Stimulated activated CD8-positive, alpha-beta memory T cell treated with anti-CD3 and anti-CD28 coated beads, Interleukin-12 subunit alpha, Interleukin-12 subunit beta, amount 100 ng/mL, for 4 hours (primary cell): Measurements from ENCODE around the gene CHST11.

Experiments
- DNase-seq: peaks from one replicate; pipeline ENCODE4 v3.0.0-alpha.2; 2020; ENCODE audit warnings: low read depth

The CHST11 gene

DNA sequence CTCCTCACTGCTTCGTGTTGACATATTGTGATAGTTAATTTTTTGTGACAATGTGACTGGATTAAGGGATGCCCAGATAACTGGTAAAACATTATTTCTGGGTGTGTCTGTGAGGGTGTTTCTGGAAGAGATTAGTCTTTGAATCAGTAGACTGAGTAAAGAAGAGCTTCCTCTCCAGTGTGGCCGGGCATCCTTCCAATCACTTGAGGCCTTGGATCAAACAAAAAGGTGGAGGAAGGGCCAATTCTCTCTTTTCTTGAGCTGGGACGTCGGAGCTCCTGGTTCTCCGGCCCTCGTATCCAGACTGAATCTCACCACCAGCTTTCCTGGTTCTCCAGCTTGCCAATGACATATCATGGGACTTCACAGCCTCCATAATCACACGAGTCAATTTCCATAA is 240.4 kb downstream of the CHST11 start:
- no peak for DNase-seq

DNA sequence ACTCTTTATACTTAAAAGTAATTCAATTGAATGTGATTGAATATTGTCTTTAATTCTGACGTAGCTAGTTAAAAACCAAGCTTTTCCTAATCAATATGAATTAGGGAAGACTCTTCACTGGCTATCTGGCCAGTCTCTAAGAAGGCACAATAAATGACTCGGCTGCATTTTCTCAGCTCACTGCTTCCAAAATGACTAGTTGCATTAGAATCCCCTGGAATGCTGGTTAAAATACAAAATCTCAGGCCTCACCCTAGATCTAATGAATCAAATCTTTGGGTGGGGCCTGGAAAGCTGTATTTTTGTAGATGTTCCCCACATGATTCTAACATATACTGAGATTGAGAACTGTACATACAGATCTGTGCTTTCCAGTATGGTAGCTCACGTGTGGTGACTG is 242.1 kb downstream of the CHST11 start:
- no peak for DNase-seq

DNA sequence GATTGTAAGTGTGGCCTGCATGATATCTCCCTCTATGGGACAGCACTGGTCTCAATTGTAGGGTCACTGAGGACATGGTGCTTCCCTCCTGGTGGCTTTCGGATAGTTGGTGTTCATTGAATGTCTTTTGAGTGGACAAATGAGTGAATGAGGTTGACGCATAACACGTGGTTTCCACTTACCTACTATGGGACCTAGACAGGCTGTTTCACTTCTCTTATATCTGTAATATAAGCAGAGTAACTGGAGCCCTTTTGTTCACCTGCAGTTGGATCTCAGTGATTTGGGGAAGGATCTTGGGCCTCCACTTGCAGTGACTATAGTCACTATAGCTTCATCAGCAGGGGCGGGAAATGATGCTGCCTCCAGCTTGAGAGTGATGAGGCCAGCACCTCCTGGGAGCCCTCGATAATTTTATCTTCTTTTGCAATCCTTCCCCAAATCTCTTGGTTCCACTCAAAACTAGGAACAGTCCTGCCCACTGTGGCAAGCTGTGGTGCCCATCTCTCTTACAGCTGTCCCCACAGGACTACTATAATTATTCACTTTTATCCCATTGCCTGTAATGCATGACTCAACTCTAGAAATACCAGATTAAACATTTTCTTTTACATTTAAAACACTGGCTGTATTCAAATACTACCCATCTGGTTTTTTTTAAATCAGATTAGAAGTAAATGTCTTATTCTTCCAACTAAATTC is 242.9 kb downstream of the CHST11 start:
- DNase-seq: no peak

DNA sequence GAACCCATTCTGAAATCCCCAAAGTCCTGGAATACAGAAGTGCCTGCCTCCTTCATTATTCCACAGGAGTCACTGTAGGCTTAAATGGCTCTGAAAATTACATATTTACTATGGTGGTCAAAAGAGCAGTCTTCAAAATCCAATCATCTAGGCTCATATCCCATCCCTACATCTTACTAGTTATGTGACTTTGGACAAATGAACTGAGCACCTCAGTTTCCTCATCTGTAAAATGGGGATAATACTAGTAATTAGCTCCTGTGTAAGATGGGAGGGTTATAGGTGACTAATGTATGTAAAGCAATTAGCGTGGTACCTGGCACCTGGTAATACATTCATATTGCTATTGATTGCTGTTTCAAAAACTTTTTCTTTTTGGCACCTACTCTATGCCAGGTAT is 243.6 kb downstream of the CHST11 start:
- no peak for DNase-seq

DNA sequence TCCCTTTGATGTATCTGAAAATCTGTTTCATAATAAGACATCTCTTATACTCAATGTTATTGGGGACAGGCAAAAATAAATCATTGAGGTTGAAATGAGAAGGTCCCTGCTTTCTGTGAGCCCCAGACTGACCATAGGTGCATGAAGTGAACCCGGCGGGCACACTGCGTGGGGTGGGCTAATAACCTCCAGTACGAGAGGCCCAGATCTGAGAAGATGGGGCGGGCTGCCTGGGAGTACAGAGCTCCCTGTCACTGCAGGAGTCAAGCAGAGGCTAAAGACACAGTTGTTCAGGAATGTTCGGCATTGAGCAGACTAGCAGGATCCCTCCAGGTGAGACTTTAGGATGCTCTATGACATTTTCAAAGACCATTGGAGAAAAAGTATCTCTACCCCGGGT is 244.6 kb downstream of the CHST11 start:
- DNase-seq: no peak

DNA sequence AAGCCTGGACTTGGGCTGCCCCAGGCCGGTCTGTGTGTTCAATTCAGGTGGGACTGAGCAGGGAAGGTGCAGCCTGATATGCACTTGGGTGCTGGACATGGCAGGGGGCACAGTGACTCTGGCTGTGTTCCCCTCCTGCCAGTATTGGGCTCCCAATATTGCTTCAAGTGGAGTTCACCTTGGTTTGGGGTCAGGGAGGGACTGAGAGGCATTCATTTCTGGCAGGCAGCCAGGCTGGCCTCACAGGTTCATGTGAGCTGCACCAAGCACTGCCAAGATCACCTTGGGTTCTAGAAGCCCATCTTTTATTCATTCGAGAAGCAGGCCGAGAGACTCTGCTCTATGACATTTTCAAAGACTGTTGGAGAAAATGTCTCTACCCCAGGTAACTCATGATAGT is 245.0 kb downstream of the CHST11 start:
- DNase-seq: no peak

DNA sequence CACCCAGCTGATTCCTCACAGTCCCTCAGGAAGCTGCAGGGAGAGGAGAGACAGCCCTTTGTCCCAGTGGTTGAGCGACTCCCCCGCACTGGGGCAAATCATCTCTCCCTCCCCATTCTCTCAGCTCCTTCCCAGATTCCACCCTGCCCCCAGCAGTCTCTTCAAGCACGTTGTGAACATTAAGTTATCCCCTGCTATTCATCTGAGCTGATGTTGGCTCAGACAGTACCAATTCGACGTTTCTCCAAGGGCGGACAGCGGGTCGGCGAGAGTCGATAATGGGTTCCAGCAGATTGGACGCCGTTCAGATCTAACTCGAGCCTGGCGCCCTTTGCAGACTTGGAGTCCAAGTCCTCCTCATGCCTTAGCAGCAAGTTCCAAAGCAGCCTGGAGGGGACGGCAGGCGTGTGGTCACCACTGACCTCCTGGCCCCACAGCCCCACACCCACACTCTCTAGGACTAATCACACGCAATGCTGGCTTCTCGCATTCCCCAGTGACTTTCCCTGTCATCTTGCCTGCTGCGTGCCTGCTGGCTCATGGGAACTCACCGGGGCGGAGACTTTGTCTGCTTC is 245.9 kb downstream of the CHST11 start:
- DNase-seq: no peak

DNA sequence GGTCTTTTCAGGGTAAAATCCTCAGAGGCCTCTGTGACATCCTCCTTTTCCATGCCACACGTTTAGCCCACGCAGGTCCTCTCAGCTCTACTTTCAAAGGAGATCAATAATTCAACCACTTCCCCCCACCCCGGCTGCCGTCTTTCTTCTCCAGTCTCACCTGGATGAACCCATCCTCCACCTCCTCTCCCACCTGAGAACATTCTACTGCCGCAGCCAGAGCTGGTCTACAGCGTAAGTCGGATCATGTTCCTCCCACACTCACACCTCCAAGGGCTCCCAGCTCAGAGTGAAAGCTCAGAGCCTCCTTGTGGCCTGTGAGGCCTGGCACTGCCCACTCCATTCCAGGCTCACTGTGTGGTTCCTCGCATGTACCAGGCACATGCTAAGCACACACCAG is 246.6 kb downstream of the CHST11 start:
- DNase-seq: no peak

DNA sequence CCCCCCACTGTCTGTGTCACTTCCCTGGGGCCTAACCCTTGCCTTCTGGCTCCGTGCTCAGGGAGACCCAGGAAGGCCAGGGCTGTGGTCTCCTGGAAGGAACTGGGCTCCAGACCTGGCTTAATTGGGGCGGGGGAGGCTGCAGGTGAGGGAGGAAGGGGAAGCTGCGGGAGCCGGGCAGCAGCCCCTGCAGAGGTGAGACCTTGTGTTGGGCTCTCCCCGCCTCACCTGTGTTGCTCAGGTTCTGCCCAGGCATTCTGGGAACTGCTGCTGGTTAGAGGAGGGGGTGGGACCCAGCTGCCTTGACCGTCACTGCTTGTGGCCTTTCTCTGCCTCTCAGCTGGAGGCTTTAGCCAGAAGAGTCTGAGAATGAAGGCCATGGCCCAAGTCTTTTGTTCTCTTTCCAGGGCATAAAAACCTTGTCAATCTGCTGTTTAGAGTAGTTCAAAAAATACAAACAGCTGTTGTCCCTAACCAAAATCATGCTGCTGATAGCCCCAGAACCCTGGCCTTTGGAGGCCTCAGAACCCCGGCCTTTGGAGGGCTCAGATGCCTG is 247.6 kb downstream of the CHST11 start:
- no peak for DNase-seq

DNA sequence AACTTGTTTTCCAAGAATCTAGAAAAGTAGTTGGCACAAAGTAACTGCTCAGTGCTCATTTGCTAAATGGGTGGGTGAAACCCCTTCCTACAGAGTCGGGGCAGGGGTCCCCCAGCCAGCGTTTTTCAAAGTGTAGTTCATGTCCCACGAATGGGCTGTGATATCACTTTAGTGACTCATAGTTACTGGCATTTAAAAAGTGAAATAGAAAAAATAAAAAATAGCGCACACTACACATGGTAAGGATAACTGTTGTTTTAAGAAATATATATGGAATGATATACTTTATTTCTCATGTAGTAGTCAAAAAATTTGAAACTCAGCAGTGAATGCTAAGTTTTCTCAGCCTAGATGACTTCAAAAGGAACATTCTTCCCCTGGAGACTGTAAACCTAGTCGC is 250.4 kb downstream of the CHST11 start:
- DNase-seq: no peak

DNA sequence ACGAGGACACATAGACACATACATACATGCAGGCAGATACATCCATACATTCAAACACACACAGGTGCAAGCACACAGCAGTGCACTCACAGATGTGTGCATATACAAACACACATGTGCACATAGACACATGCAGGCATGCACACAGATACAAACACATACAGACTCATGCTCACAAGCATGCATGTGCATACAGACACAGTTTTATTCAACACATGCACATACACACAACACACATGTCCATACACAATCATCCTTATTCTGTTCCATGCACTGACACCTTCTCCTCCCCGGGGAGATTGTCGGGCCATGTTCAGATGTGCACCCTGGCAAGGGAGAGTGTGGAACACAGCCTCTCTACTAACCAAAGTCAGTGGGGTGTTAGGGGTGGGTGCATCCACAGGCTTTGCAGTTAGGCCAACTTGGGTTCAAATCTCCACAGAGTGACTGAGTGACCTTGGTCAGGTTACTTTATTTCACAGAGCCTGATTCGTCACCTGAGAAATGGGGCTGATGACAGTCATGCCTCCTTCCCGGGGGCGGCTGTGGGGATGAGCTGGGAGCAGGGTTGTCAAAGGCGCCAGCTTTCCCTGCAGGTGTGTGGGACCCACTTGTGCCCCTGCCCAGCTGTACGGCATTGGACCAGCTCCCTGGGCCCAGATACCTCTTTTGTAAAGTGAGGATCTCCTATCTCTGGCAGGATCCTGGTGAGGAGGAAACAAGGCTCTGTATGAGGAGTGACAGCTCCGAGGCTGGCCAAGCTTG is 251.2 kb downstream of the CHST11 start:
- DNase-seq: no peak

DNA sequence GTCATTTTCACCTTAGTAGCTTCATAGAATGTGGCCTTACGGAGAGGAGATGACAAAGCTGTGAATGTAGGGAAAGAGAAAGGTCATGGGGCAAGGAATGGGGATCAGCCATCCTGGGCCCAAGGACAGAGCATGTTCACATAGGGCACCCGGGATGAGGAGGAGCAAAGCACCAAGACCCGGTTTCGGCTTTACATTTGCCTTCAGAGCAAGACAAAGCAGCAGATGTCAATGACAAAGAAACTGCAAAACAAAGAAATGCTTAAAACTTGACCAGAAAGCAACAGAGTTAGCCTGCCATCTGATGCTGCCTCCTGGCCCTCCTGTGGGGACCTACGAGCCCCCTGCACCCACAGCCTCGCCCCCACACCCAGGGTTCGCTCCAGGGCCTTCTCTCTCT is 252.1 kb downstream of the CHST11 start:
- no peak for DNase-seq

DNA sequence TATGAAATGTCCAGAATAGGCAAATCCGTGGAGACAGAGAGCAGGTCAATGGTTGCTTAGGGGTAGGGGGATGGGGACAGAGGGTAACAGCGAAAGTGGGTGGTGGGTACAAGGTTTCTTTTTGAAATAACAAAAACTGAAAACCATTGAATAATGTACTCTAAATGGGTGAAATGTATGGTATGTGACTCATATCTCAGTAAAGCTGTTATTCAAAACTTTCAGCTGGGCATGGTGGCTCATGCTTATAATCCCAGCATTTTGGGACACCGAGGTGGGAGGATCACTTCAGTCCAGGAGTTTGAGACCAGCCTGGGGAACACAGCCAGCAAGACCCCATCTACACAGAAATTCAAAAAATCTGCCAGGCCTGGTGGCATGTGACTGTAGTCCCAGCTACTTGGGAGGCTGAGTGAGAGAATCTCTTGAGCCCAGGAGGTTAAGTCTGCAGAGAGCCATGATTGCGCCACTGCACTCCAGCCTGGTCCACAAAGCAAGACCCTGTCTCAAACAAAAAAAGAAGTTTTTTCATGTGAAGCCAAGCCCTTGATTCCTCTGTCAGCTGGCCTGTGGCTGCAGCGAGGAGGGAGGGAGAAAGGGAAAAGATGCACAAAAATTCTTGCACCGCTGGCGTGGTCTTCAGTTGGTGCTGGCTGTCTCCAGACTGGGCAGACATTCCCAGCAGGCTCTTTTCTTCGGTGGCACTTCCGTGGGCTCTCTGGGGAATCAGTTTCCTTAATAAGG is 253.1 kb downstream of the CHST11 start:
- no peak for DNase-seq

DNA sequence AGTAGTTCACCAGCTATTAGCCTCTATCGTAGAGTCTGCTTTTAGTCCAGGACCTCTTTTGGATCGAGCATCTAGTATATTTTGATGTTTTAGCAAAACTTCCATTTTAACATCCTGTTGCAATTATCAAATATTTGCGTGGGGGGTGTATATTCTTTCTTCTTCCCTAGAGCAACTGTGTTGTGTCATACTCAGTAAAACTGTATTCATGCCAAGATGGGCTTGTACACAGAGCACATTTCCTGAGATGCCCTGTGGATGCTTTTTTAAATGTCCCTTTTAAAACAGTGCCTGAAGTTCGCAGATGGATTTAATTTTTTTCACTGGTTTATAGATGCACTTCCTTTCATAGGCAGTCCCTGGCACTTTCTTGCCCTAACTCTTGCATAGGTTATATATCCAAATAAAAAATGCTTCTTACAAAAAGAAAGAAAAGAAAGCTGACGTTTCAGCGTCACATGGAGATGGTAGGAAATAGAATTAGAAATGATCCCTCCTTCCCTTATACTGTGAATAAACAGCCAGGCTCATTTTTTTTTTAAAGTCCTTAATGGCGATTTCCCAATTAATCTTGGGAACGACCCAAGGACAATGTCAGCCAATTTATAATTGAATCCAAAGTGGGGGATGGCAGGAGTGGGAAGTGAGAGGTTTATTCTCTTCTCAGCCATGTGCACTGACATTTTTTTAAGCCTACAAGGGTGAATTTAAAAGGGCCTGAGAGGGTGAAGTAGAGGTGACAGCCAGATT is 254.4 kb downstream of the CHST11 start:
- DNase-seq: no peak

DNA sequence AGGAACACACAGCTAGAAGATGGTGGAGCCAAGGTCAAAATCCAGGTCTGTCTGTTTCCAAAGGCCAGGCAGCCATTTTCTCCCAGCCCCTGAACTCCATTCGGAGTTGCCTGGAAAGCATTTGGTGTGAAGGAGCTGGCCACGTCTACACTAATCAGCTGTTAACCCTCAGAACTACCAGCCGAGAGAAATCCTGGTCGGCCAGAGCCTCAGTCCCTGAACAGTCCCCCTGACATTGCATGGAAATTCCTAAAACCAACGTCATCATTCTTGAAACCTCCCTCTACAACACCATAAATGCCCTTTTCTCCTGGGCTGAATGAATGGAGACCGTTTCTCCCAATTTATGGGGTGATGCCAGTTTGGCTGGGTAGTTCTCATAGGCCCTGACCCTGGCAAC is 255.7 kb downstream of the CHST11 start:
- DNase-seq: no peak

DNA sequence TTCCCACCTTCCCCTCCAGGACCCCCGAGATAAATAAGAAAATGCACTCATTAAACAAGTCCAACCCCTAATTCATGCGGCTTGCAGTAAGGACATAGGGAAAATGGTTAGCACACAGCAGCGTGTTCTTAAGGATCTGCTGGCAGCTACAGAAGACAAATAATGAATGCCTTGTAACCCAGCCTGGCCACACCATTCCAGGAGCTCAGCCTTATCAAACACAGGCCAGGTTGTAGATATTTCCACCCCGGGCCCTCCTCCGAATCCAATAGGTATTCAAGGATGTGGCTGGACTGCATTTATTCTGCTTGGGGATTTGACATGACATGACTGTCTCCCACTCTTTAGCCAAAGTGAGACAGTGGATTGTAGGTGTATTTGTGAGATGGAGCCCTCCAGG is 256.2 kb downstream of the CHST11 start:
- no peak for DNase-seq

DNA sequence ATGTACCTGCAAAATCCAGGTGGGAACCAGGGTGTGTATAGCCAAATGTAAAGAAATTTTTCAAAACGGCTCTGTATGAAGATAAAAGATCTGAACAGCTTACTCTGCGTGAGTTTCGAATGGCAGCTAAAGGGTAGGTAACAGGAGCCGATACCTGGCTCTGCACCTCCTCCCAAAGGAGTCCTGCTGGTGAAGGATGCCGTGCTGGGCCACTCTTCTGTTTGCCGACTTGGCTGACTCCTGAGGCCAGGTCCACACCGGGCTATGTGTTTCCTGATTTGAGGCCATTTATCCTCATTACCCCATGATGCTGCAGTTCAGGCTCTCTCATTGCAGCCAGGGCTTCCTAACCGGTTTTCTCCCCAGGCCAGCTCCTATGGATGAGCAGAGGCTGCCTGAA is 256.7 kb downstream of the CHST11 start:
- DNase-seq: no peak

DNA sequence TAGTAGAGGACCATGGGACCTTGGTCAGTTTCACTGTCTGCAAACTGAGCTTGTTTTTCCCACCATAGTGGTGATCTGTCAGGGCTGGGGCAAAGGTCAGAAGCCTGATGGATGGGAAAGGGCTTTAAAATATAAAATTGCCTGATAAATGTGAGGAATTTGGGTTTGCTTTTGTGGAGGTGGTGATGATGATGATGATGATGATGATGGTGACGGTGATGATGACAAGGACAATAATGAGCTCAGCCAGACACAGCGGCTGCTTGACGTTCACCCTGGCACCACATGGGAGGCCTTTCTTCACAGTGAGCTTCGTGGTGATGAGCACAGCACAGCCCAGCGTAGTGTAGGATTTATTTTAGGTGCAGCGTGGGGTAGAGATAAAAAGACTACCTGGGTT is 257.6 kb downstream of the CHST11 start:
- DNase-seq: no peak

DNA sequence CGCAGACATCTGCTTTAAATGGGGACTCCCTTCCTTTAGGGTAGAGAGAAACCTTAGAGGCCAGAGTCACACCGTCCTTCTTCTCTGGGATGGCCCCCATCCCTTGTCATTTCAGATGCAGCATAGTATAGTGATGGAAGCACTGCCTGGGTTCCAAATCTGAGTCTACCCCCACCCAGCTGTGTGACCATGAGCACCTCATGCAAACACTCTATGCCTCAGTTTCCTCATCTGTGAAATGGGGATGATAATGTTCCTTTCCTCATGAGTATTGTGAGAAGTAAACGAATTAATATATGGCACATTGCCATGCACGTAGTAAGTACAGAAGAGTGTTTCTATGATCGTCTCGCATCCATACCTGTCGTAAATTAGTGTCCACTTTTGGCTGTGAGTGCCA is 259.4 kb downstream of the CHST11 start:
- no peak for DNase-seq

DNA sequence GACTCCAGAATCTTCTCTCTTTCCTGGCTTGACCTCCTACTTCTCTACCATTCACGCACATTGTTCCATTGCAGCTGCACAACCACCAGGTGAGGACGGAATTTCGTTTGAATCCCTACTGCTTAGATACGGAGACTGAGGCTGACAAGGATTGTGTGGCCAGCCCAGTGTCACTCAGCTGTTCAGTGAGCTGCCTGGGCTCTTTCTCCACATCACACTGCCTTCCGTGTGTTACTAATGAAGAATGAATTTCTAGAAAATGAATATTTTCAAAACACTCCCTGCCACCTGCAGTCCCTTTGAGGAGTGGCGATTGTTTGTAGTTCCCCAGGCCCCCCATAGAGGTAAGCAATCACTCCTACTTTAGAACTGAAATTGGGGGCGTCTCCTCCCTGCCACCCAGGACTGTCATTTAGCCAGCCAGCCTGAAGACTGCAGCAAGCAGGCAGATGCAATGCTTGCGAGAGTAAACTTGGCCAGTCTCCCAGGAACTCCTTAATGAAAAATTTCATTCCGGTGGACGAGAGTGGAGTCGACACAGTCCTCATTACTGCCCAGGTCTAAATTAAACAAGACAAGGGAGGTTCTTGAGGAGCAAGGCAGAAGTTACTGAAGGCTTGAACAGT is 261.7 kb downstream of the CHST11 start:
- DNase-seq: no peak

DNA sequence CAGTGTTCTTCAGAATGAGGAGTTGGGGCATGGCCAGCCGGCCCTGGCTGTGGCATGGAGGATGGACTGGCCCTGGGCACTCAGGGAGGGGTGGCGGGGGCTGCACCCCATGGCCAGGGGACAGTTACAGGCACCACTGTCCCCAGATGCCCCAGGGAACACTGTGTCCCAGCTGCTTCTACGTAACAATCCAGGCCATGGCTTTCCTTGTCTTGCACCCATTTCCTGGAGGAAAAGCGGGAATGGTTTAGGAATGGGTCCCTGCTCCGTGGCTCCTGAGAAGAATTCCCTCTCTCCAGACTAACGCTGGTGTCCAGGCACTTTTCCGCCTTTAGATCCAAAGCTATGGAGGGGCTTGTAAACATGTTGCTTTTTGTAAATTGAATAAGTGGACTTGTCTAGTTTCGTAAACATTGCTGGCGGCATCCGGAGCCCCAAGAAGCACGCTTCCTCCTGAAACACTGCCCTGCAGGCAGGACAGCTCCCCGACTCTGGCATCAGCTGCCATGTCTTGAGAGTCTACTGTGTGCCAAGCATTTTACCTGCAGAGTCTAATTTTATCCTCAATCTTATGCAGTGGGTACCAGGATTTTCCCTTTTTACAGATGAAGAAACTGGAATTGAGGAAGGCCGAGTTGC is 263.1 kb downstream of the CHST11 start:
- DNase-seq: no peak
